Stimulated activated effector memory CD8-positive, alpha-beta T cell treated with anti-CD3 and anti-CD28 coated beads, Interleukin-12 subunit alpha, Interleukin-12 subunit beta, amount 100 ng/mL, for 72 hours (primary cell): Measurements from ENCODE around the gene ZNFX1.
A peak's percentile ranks its signal among the peaks of the same experiment; 100 is the strongest.
"Not testable (repeated sequence)": the region's sequence is repeated elsewhere in the genome, so short reads cannot be mapped to it uniquely, and the experiment has no call there.

Experiments
- ATAC-seq: fragments of 150-1000 bp; cut with Tn5 transposase; 2 replicates; pipeline ENCODE4 v1.10.0; 2021
- DNase-seq, 2 donors: peaks; one replicate each; pipeline ENCODE4 v3.0.0; 2021 to 2022; ENCODE audit warnings: low spot score in 2 of 2
- H3K27ac Mint-ChIP-seq: one replicate; pipeline ENCODE4 v1.8.0; 2022; ENCODE audit warnings: mild to moderate bottlenecking, mixed read lengths
- H3K36me3 Mint-ChIP-seq: one replicate; pipeline ENCODE4 v1.8.0; 2022; ENCODE audit warnings: mild to moderate bottlenecking, mixed read lengths
- H3K4me1 Mint-ChIP-seq: one replicate; pipeline ENCODE4 v1.8.0; 2022; ENCODE audit warnings: mixed read lengths
- H3K4me3 Mint-ChIP-seq: one replicate; pipeline ENCODE4 v1.8.0; 2022; ENCODE audit warnings: mild to moderate bottlenecking, mixed read lengths
- H3K9me3 Mint-ChIP-seq: one replicate; pipeline ENCODE4 v1.8.0; 2022; ENCODE audit warnings: mixed read lengths

The ZNFX1 gene

DNA sequence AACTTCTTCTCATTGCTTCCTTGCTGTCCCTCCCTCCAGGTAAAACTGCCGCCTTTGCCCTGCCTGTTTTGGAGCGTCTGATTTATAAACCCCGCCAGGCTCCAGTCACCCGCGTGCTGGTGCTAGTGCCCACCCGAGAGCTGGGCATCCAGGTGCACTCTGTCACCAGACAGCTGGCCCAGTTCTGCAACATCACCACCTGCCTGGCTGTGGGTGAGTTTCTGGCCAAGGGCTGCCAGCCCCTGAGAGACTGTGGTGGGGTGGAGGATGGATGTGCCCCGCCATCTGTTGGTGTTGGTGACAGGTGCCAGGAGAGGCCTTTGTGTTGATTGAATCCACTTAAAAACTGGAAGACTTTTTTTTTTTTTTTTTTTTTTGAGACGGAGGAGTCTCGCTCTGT is 49.2 kb downstream of the ZNFX1 start:
- ATAC-seq (no peak), DNase-seq (no peak)
- Mint-ChIP-seq H3K36me3 (peaks cover 100% of the 10 kb centered on the region), H3K4me1 (peaks cover 17% of the 10 kb centered on the region), H3K9me3 (no peaks in the 10 kb centered on the region), H3K27ac (no peak overlapping the region), H3K4me3 (no peak overlapping the region)

GRCh38 chr20:49225896-49226295 is 52.0 kb downstream of the ZNFX1 start:
- peaks cover 19% of the 10 kb centered on the region for H3K4me1 Mint-ChIP-seq
- peaks cover 100% of the 10 kb centered on the region for H3K36me3 Mint-ChIP-seq
- ATAC-seq = no peak
- H3K27ac Mint-ChIP-seq = peak overlapping the region; percentile 65
- no peaks in the 10 kb centered on the region for H3K9me3 Mint-ChIP-seq
- DNase-seq = no peak
- no peak overlapping the region for H3K4me3 Mint-ChIP-seq

- Mint-ChIP-seq H3K27ac (peak overlapping the region; percentile 91), H3K9me3 (no peaks in the 10 kb centered on the region), H3K4me3 (peak overlapping the region; percentile 81), H3K36me3 (peaks cover 62% of the 10 kb centered on the region), H3K4me1 (peaks cover 23% of the 10 kb centered on the region)
- no peak for ATAC-seq
- no peak for DNase-seq
These were observed 57.7 kb downstream of the ZNFX1 start for GRCh38 chr20:49219924-49220831.

GRCh38 chr20:49219091-49219923 is 58.5 kb downstream of the ZNFX1 start, which contains the start of gene DDX27:
Gene DDX27, plus strand, starts transcription at chr20:49219416. Its CDS starts 33 bp downstream, at chr20:49219449.
- Mint-ChIP-seq H3K4me3 (peak within 1 kb of the TSS; percentile 81), H3K27ac (peak within 1 kb of the TSS; percentile 91), H3K36me3 (peaks cover 53% of the 10 kb centered on the region), H3K4me1 (peaks cover 23% of the 10 kb centered on the region), H3K9me3 (no peaks in the 10 kb centered on the region)
- DNase-seq (peak; percentile 91 to 99), ATAC-seq (peak; percentile 96)

- peak overlapping the region; percentile 81 for H3K4me3 Mint-ChIP-seq
- not testable (repeated sequence) for H3K9me3 Mint-ChIP-seq, DNase-seq, ATAC-seq
- peaks cover 47% of the 10 kb centered on the region for H3K36me3 Mint-ChIP-seq
- peaks cover 23% of the 10 kb centered on the region for H3K4me1 Mint-ChIP-seq
- H3K27ac Mint-ChIP-seq = peak overlapping the region; percentile 91
These were observed 59.1 kb downstream of the ZNFX1 start for GRCh38 chr20:49218739-49219090.

- peaks cover 31% of the 10 kb centered on the region for H3K36me3 Mint-ChIP-seq
- DNase-seq (peak; percentile 96 to 97), ATAC-seq (peak; percentile 76)
- H3K4me3 Mint-ChIP-seq = peak overlapping the region; percentile 36
- peaks cover 23% of the 10 kb centered on the region for H3K4me1 Mint-ChIP-seq
- H3K27ac Mint-ChIP-seq = no peak overlapping the region
- no peaks in the 10 kb centered on the region for H3K9me3 Mint-ChIP-seq
These were observed 60.8 kb downstream of the ZNFX1 start for GRCh38 chr20:49216991-49217578.

DNA sequence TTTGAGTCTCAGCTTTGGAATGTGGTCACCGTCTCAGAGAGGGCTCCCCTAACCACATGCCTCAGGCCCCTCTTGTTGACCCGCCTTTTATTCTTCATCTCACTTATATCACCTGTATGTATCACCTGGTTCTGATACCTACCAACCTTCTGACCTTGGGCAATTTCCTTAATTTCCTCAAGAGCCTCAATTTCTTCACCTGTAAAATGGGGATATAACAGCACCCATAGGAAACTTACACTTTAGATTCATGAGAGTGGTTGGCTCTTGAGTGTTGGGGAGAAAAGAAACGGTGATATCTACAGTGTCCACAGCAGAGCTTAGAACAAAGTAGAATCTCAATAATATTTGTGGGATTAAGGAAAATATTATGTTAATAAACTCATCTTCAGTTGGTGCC is 62.6 kb downstream of the ZNFX1 start:
- Mint-ChIP-seq H3K4me1 (peaks cover 10% of the 10 kb centered on the region), H3K4me3 (no peak overlapping the region), H3K9me3 (peaks cover 2% of the 10 kb centered on the region), H3K27ac (no peak overlapping the region), H3K36me3 (peaks cover 14% of the 10 kb centered on the region)
- DNase-seq = no peak
- no peak for ATAC-seq

DNA sequence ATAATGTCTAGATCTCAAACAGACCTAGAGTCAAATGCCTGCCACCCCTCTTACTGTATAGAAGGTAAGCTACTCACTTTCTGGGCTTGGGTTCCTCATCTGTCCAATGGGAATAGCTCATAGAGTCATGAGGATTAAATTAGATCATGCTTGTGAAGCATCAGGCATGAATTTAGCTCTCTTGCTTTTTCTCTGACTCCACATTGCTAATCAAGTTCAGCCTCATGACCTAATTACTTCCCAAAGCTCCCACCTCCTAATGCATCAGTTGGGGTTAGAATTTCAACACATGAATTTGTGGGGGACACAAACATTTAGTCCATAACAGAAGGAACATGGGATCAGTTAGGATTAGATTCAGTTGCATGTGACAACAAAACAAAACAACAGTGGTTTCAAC is 63.3 kb downstream of the ZNFX1 start:
- Mint-ChIP-seq H3K4me1 (peaks cover 6% of the 10 kb centered on the region), H3K27ac (no peak overlapping the region), H3K9me3 (peaks cover 2% of the 10 kb centered on the region), H3K4me3 (no peak overlapping the region), H3K36me3 (peaks cover 8% of the 10 kb centered on the region)
- DNase-seq = no peak
- no peak for ATAC-seq

GRCh38 chr20:49210757-49211110 is 67.1 kb downstream of the ZNFX1 start:
- DNase-seq = no peak
- no peaks in the 10 kb centered on the region for H3K36me3 Mint-ChIP-seq
- H3K27ac Mint-ChIP-seq = no peak overlapping the region
- peaks cover 2% of the 10 kb centered on the region for H3K9me3 Mint-ChIP-seq
- H3K4me3 Mint-ChIP-seq = no peak overlapping the region
- ATAC-seq = no peak
- no peaks in the 10 kb centered on the region for H3K4me1 Mint-ChIP-seq

- ATAC-seq = no peak
- H3K4me3 Mint-ChIP-seq = no peak overlapping the region
- H3K9me3 Mint-ChIP-seq = peaks cover 2% of the 10 kb centered on the region
These were observed 67.6 kb downstream of the ZNFX1 start for GRCh38 chr20:49210101-49210756.

GRCh38 chr20:49207076-49207475 is 70.8 kb downstream of the ZNFX1 start:
- ATAC-seq = peak; percentile 45
- no peak for DNase-seq
- Mint-ChIP-seq H3K36me3 (no peaks in the 10 kb centered on the region), H3K9me3 (peaks cover 2% of the 10 kb centered on the region), H3K4me1 (no peaks in the 10 kb centered on the region), H3K27ac (no peak overlapping the region), H3K4me3 (no peak overlapping the region)

More at GRCh38 chr20:49210101-49210756, 67.6 kb downstream of the ZNFX1 start:
- DNase-seq = no peak
- Mint-ChIP-seq H3K36me3 (no peaks in the 10 kb centered on the region), H3K27ac (no peak overlapping the region), H3K4me1 (no peaks in the 10 kb centered on the region)

DNA sequence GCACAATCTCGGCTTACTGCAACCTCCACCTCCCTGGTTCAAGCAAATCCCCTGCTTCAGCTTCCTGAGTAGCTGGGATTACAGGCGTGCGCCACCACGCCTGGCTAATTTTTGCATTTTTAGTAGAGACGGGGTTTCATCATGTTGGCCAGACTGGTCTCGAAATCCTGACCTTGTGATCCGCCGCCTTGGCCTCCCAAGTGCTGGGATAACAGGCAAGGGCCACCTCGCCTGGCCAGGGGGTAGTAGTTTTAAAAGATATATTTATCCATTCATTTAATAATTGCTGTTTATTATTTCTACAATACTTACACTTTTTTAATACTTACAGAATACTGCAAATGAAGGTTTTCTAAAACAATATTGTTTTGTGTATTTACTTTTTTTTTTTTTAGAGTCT is 74.1 kb downstream of the ZNFX1 start:
- Mint-ChIP-seq H3K4me1 (no peaks in the 10 kb centered on the region), H3K36me3 (no peaks in the 10 kb centered on the region), H3K27ac (no peak overlapping the region), H3K9me3 (no peaks in the 10 kb centered on the region), H3K4me3 (no peak overlapping the region)
- DNase-seq (no peak), ATAC-seq (no peak)

- DNase-seq (no peak), ATAC-seq (no peak)
- Mint-ChIP-seq H3K27ac (no peak overlapping the region), H3K4me3 (no peak overlapping the region), H3K9me3 (no peaks in the 10 kb centered on the region), H3K4me1 (no peaks in the 10 kb centered on the region), H3K36me3 (no peaks in the 10 kb centered on the region)
These were observed 74.8 kb downstream of the ZNFX1 start for GRCh38 chr20:49203011-49203410.

DNA sequence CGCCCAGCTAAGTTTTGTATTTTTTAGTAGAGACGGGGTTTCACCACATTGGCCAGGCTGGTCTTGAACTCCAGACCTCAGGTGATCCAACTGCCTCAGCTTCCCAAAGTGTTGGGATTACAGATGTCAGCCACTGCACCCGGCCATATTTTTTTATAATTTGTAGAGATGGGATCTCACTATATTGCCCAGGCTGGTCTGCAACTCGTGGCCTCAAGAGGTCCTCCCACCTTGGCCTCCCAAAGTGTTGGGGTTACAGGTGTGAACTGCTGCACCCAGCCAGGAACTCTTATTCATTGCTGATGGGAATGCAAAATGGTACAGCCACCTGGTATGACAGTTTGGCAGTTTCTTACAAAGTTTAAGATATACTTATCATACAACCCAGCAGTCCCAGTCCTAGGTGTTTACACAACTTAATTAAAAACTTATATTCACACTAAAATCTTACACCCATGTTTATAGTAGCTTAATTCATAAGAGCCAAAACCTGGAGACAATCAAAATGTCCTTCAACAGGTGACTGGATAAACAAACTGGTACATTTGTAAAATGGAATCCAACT is 78.0 kb downstream of the ZNFX1 start:
- Mint-ChIP-seq H3K4me1 (no peaks in the 10 kb centered on the region), H3K4me3 (no peak overlapping the region), H3K27ac (no peak overlapping the region), H3K36me3 (no peaks in the 10 kb centered on the region), H3K9me3 (no peaks in the 10 kb centered on the region)
- ATAC-seq (no peak), DNase-seq (no peak)
